Right lobe of liver (tissue), 6 donors: ENCODE measurements around the gene IFT43. TPM values are rescaled to one million over a fixed set of nuclear protein-coding genes. Genes with fewer than 3 reads are reported as not detected.

Experiments
- ATAC-seq, 4 donors: fragments of 200-7000 bp; cut with Tn5 transposase; one replicate each; pipeline ENCODE4 v1.9.1; 2020; ENCODE audit warnings: mild to moderate bottlenecking in 4 of 4, moderate library complexity in 4 of 4
- DNase-seq, 3 donors: peaks; one replicate each; pipeline ENCODE4 v3.0.0-alpha.2; 2020
- H3K27ac ChIP-seq, 3 donors: fragments of 200-600 bp; one replicate each; pipeline ENCODE4 v1.8.0; 2022
- H3K27me3 ChIP-seq, 2 donors: fragments of 200-600 bp; one replicate each; pipeline ENCODE4 v1.8.0; 2022
- H3K36me3 ChIP-seq, 4 donors: fragments of 200-600 bp; sonication (generic) in 1 of 4; one replicate each; pipeline versions ENCODE4 v1.5.1 to v1.8.0; 2017 to 2022; ENCODE audit warnings: control low read depth in 1 of 4
- H3K4me1 ChIP-seq, 4 donors: fragments of 200-600 bp; sonication (generic) in 1 of 4; one replicate each; pipeline versions ENCODE4 v1.5.1 to v1.8.0; 2017 to 2022; ENCODE audit warnings: control low read depth in 1 of 4
- H3K4me3 ChIP-seq, 3 donors: fragments of 200-600 bp; one replicate each; pipeline ENCODE4 v1.8.0; 2022
- H3K9me3 ChIP-seq, 4 donors: fragments of 200-600 bp; sonication (generic) in 1 of 4; one replicate each; pipeline versions ENCODE4 v1.5.1 to v1.8.0; 2017 to 2022; ENCODE audit warnings: control low read depth in 1 of 4
- CTCF ChIP-seq, 4 donors: fragments of 200-600 bp in 3 of 4; fragments of 450-650 bp in 1 of 4; IDR thresholded peaks; one replicate each; pipeline versions ENCODE4 v1.5.1 to v1.8.0; 2016 to 2022; ENCODE audit warnings: antibody characterized with exemption in 4 of 4, mild to moderate bottlenecking in 2 of 4
- POLR2A ChIP-seq: fragments of 450-650 bp; IDR thresholded peaks from one replicate; pipeline ENCODE4 v1.6.1; 2017; ENCODE audit warnings: antibody characterized with exemption, mild to moderate bottlenecking
- WGBS: methylation state at CpG from one replicate; pipeline ENCODE4 v1.1.6; 2018; ENCODE audit warnings: low coverage, low lambda C conversion rate; ENCODE audit not compliant: insufficient coverage; ENCODE audit errors: missing lambda C conversion rate; 5-methylcytosine and 5-hydroxymethylcytosine counted together
- intact Hi-C, 2 donors: fragments of 100-400 bp; cut with DNase I; formaldehyde crosslinking; loops; one replicate each; pipeline versions ENCODE4 v1.11.2 to v1.14.1; 2022
- total RNA-seq, 6 experiments: library from RNA; depleted of rRNA in 2 of 6; stranded (reverse); fragments of >200 nt in 2 of 6; fragmentation: NEBNext Ultra II Directional in 3 of 6; extraction: Animal tissue kit (Norgen Biotek cat#: 25700) in 3 of 6; gene quantifications; one replicate each; pipeline versions ENCODE4 v1.1.0 to v1.2.4, GENCODE V29; 2016 to 2023
- donor health status: DM: no; HTN: yes; CAD: no.
- donor health status: DM: no; HTN: no; CAD: no.
- donor health status: DM: no; HTN: no; CAD: no.
- donor health status: DM: no; HTN: yes; CAD: no.
- donor health status: DM: no; HTN: yes; CAD: no.

IFT43 gene
- total RNA-seq, 6 experiments from 2014 or later = 13.8 to 36.6 (median 20.7) TPM

- ATAC-seq (no peak), DNase-seq (no peak)
- H3K9me3 ChIP-seq = no peaks in the 10 kb centered on the region
- no peaks in the 10 kb centered on the region for H3K27me3 ChIP-seq
- H3K4me3 ChIP-seq = no peak overlapping the region
- TF ChIP-seq CTCF (IDR thresholded peaks at IDR 0.05) (no peak), POLR2A (no peak)
- H3K36me3 ChIP-seq = peaks cover 0 to 4% (median 1%) of the 10 kb centered on the region in 4 donors
- WGBS = 95% methylated on average over 5 of the region's 5 CpGs
- no peak overlapping the region for H3K27ac ChIP-seq
- intact Hi-C loops = no loop called here
- H3K4me1 ChIP-seq = no peaks in the 10 kb centered on the region
Observed at GRCh38 chr14:76067536-76067935, 82.0 kb downstream of the IFT43 start.

GRCh38 chr14:76073717-76074116 is 88.2 kb downstream of the IFT43 start:
- Histone ChIP-seq H3K36me3 (peaks cover 0 to 4% (median 1%) of the 10 kb centered on the region in 4 donors), H3K9me3 (no peaks in the 10 kb centered on the region), H3K4me3 (no peak overlapping the region), H3K4me1 (no peaks in the 10 kb centered on the region), H3K27ac (no peak overlapping the region), H3K27me3 (no peaks in the 10 kb centered on the region)
- intact Hi-C loops = no loop called here
- TF ChIP-seq POLR2A (no peak), CTCF (IDR thresholded peaks at IDR 0.05) (no peak)
- DNase-seq (no peak), ATAC-seq (no peak)
- 89% methylated on average over 6 of the region's 12 CpGs for WGBS

- Histone ChIP-seq H3K27me3 (no peaks in the 10 kb centered on the region), H3K4me3 (no peak overlapping the region), H3K9me3 (no peaks in the 10 kb centered on the region), H3K4me1 (no peaks in the 10 kb centered on the region), H3K27ac (no peak overlapping the region), H3K36me3 (no peaks in the 10 kb centered on the region)
- TF ChIP-seq CTCF (IDR thresholded peaks at IDR 0.05) (no peak), POLR2A (no peak)
- no peak for DNase-seq
- WGBS = 86% methylated on average over 2 of the region's 2 CpGs
- intact Hi-C loops = no loop called here
- no peak for ATAC-seq
Observed at GRCh38 chr14:76077340-76077739, 91.8 kb downstream of the IFT43 start.

GRCh38 chr14:76078501-76078900 is 92.9 kb downstream of the IFT43 start:
- intact Hi-C loops = no loop called here
- ATAC-seq (no peak), DNase-seq (no peak)
- Histone ChIP-seq H3K27ac (no peak overlapping the region), H3K36me3 (peaks cover 0 to 5% (median 0%) of the 10 kb centered on the region in 4 donors), H3K27me3 (no peaks in the 10 kb centered on the region), H3K4me3 (no peak overlapping the region), H3K4me1 (no peaks in the 10 kb centered on the region), H3K9me3 (no peaks in the 10 kb centered on the region)
- TF ChIP-seq POLR2A (no peak), CTCF (IDR thresholded peaks at IDR 0.05) (no peak)
- WGBS = 89% methylated on average over 5 of the region's 10 CpGs

GRCh38 chr14:76080025-76080424 is 94.5 kb downstream of the IFT43 start:
- ATAC-seq (no peak), DNase-seq (no peak)
- WGBS = 58% methylated on average over 2 of the region's 10 CpGs
- Histone ChIP-seq H3K36me3 (peaks cover 0 to 6% (median 0%) of the 10 kb centered on the region in 4 donors), H3K9me3 (no peaks in the 10 kb centered on the region), H3K27me3 (no peaks in the 10 kb centered on the region), H3K4me3 (no peak overlapping the region), H3K4me1 (no peaks in the 10 kb centered on the region), H3K27ac (no peak overlapping the region)
- intact Hi-C loops = no loop called here
- TF ChIP-seq POLR2A = no peak
- no peak for TF ChIP-seq CTCF (IDR thresholded peaks at IDR 0.05)
